MV-4-11 (cell line): Measurements from ENCODE around the gene PDLIM1.

Experiments used
- DNase-seq: peaks from one replicate; lab custom pipeline; 2025; lab: John Stamatoyannopoulos, UW

The PDLIM1 gene

DNA sequence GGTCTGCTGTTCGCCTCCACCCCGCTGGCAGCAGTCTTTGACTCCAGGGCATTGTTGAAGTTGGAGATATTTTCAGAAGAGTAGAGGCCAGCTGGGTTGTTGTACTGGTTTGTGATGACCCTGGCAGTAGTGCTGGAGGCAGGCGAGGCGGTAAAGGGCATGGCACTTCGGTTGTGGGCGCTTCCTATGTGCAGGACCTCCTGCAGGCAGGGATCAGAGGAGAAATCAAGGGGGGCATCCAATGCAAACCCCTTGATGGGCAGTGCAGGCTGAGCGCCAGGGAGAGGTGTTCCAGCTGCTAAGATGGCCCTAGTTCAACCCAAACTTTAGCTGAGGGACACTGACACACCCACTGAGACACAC lies 27.0 kb downstream of the PDLIM1 start:
- DNase-seq: no peak

DNA sequence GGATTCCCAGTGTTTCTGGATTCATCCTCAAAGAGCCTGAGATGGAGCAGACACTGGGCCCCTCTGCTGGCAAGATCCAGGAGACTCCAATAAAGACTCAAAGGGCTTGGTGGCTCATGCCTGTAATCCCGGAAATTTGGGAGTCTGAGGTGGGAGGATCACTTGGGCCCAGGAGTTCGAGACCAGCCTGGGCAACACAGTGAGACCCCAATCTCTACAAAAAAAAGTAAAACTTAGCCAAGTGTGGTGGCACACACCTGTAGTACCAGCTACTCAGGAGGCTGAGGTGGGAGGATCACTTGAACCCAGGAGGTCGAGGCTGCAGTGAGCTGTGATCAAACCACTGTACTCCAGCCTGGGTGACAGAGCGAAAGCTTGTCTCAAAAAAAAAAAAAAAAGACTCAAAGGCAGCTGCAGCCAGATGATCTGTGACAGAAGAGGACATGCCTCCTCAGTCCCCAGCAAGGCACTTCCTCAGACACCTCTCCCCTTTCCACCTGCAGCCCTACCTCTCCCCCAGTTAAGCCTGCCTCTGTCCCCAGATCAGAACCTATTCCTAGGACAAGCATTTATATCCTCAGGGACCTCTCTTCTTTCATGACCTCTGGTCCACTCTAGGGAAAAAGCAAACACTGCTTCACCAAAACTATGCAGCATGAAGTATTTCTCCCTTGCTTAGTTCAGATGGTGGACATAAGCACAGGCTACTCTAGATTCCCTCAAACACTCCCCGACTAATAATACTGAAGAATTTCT lies 27.9 kb downstream of the PDLIM1 start:
- no peak for DNase-seq

DNA sequence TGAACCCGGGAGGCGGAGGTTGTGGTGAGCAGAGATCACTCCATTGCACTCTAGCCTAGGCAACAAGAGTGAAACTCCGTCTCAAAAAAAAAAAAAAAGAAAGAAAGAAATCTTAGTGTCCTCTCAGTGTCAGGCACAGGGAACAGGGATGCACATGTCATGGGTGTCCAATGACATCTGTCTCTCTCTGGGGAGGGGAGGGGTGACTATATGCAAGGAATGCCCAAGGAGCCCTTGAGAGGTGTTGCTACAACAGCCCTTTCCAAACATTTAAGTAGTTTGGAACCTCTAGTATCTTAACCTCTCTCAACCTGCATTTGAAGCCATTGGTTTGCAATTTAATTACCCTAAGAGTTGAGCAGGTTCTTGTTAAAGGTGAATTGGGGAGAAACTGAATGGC lies 28.9 kb downstream of the PDLIM1 start:
- no peak for DNase-seq

DNA sequence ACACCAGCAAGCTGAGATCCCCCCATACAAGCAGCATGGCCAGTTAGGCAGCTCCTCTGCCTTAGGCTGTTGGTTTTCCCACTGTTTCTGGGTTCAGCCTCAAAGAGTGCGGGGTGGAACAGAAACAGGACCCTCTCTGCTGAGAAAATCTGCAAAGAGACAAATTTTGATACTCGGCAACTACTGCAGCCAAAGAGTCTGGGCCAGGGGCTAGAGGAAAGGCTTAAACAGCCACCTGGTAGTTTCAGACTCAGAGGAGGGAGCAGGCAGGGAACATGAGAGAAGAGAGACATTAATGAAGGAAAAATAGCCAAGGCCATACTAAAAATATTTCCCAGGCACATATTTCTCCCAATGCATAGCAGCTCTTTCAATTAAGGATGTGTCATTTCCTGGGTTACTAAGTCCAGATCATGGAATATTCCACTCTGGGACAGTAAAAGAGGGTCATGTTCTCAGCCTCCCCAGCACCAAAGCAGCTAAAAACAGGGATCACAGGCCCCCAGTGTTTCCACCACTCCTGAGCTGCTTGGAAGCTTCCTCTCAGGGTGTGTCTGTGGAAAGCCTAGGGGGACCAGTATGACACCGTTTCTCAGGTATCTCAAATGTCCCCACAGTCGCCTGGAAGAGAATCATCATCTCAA lies 29.8 kb downstream of the PDLIM1 start:
- DNase-seq: no peak

DNA sequence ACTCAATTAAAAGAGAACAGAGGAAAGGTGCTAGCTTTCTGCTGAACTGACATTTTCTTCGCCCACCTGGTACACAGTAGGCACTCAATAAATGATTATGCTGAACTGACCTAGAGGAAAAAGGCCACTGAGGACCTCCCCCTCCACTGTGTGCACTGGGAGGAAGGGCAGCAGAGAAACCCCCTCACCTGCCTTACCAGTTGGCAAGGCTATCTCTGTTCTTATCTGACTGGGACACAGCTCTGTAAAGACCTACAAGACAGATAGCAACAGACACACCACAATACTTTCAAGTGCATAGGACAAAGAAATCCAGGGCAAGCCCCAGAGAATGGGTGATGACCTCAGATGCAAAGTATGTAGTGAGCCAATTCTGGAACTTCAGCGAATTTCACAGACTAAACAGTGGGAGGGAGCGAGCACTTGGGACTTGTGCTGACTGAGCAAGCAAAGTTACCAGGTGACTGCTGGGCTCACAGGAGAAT lies 30.4 kb downstream of the PDLIM1 start:
- no peak for DNase-seq

DNA sequence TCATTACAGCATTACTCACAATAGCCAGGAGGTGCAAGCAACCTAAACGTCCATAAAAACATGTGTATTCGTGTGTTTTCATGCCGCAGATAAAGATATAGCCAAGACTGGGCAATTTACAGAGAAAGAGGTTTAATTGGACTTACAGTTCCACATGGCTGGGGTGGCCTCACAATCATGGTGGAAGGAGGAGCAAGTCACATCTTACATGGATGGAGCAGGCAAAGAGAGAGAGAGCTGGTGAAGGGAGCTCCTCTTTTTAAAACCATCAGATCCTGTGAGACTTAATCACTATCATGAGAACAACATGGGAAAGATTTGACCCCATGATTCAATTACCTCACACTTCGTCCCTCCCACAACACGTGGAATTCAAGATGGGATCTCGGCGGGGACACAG lies 33.0 kb downstream of the PDLIM1 start:
- DNase-seq: no peak

DNA sequence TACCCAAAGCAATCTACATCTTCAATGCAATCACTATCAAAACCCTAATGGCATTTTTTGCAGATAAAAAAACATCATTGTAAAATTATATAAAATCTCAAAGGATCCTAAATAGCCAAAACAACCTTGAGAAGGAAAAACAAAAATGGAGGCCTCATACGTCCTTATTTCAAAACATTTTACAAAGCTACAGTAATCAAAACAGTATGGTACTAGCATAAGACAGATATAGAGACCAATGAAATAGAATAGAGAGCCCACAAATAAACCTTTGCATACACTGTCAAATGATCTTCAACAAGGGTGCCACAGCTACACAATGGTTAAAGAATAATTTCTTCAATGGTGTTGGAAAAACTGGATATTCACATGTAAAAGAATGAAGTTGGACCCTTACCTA lies 34.5 kb downstream of the PDLIM1 start:
- DNase-seq: no peak

DNA sequence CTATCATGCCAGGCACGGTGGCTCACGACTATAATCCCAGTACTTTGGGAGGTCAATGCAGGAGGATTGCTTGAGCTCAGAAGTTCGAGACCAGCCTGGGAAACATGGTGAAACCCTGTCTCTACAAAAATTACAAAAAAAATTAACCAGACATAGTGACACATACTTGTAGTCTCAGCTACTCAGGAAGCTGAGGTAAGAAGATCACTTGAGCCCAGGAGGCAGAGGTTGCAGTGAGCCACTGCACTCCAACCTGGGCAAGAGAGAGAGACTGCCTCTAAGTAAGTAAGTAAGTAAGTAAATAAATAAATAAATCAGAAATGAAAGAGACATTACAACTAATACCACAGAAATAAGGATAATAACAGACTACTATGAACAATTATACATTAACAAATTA lies 36.2 kb downstream of the PDLIM1 start:
- DNase-seq: no peak

DNA sequence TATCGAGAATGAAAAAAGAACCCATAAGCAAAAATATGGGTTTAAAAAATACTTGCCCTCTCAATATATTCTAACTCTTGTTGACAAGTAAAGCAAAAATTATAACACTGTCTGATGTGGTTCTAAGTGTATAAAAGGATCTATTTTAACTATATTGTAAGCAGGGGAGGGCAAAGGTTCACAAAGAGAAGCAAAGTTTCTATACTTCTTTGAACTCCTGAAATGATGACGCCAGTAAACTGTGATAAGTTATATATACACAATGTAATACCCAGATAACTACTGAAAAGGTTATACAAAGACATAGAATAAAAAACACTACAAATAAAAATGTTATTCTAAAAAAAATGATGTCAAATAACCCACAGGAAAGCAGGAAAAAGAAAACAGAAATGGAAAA lies 37.1 kb downstream of the PDLIM1 start:
- no peak for DNase-seq

DNA sequence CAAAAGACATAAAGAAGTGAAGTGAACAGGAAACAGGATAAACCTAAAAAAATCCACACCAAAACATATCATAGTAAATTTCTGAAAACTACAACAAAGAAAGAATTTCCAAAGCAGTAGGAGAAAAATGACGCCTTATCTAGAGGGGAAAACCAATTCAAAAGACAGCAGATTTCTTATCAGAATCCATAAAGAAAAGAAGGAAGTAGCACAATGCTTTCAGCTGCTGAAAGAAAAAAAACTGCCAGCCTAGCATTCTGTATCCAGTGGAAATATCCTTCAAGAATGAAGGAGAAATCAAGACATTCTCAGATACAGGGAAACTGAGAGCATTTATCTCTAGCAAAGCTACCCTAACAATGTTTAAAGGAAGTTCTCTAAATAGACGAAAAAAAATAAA lies 37.8 kb downstream of the PDLIM1 start:
- peak; percentile 3 for DNase-seq

DNA sequence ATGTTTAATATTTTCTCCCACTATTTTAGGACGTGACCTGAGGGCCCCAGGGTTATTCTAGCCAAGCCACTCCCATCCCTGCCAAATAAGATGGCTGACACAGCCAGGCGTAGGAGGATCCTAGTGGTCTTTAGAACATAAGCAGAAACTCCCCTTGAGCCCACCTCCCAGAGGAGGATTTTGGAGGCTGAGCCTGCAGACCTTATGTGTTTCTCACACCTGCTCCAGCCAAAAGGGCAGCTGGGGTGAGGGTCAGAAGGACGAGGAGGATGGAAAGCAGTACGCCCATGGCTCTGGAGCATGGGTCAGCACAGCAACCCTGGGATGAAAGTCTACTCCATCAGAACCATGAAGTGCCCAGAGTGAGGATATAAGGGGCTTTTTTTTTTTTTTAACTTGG lies 39.9 kb downstream of the PDLIM1 start:
- DNase-seq: no peak

DNA sequence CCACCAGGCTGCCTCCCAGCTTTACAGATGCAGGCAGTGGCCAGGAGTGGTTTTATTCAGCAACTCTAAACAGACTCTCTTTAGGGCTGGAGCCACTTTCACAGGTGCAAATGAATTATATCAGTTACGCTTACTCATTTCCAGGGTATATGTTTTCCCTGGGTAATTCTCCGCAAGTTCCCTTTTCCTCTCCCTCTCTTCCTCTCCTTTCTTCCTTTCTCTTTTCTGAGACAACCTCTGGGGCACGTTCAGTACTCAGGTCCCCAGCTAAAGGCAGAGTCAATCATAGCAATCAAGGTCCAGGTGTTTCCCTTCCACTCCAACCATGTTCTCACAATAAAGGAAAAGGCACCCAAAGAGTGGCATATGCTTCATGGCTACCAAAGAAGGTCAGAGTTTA lies 41.3 kb downstream of the PDLIM1 start:
- no peak for DNase-seq

DNA sequence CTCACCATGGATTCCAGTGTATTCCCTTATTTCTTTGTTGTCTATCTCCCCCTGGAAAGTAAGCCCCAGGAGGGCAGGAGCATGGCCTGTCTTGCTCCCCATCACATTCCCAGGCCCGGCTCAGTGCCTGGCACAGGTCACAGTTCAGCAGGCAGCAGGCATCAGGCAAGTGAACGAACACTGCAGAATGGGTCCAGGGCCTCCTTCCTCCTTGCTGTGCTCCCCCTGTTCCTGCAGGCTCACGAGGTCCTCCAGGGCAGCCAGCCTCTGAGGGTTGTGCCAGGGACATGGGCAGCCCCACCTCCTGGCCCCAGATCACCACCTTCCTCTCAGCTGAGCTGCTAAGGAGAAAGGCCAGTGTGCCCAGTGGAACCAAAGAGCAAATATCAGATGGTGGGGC lies 41.8 kb downstream of the PDLIM1 start:
- DNase-seq: no peak

DNA sequence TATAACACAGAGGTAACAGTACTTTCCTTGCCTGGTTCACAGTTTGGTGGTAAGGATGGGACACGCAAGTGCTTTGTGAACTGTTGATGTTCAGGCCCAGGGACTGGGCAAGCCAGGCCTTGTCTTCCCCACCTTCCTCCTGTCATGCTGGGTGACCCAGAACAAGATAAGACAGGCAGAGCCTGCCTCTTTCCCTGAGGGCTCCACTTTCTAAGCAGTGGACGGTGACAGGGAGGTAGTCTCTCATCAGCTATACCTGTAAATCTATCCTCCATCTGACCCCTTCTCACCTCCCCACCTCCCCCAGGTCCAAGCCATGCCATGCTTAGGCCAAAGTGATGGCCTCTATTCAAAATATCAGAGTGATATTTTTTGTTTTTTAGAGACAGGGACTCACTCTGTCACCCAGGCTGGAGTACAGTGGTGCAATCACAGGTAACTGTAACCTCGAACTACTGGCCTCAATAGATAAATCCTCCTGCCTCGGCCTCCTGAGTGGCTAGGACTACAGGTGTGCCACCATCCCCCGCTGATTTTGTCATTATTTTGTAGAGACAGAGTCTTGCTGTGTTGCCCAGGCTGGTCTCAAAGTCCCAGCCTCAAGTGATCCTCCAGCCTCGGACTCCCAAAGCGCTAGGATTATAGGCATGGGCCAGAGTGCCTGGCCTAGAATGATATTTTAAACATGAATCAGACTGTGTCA lies 42.8 kb downstream of the PDLIM1 start:
- DNase-seq: no peak

DNA sequence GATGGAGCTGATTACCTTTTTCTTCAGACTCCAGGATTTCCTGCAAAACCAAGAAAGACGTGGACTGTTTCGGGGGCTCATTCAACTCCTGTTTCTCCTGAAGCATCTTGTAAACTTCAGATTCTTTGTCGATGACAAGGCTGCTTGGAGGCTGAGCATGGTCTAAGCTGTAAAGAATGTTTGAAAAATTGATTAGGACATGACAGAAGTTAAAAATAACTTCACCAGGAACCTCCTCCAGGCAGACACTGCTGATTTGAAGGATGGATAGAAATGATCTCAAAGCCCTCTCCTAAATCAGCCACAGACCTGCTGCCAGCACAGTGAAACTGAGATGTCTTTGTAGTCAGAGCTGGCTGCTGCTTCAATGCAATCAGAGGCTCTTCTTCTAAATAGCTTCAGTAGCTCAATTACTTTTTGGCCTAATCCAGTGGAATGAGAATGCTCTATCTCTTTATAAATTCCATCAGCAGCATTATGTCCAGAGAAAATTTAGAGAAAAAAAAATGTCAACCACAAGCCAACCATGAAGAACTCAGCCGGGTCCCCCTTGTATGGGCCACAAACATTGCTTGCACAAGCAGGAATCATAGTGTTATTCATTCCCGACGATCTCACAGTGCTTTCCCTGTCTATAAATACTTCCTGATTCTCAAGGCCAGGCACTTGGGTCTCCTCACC lies 43.5 kb downstream of the PDLIM1 start:
- no peak for DNase-seq

DNA sequence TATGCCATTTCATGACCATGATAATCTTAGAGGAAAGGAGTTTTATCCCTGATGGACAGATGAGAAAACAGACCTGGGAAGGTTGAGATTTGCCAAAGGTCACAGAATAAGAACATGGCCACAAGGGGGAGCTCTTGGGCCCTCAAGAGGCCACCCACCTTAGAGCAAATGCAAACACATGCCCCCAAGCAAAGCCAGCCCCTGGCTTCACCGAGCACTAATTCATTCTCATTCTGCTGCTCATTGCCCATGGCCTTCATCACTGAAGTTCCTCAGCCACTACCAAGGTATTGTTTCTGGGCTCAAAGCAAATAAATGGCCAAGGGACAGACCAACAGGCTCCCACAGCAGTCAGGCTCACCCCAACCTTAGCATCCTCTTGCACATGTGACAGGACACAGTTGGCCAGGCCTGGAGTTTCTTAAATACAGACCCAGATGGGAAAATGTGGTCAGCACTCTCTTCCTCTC lies 44.2 kb downstream of the PDLIM1 start:
- DNase-seq: peak; percentile 36

DNA sequence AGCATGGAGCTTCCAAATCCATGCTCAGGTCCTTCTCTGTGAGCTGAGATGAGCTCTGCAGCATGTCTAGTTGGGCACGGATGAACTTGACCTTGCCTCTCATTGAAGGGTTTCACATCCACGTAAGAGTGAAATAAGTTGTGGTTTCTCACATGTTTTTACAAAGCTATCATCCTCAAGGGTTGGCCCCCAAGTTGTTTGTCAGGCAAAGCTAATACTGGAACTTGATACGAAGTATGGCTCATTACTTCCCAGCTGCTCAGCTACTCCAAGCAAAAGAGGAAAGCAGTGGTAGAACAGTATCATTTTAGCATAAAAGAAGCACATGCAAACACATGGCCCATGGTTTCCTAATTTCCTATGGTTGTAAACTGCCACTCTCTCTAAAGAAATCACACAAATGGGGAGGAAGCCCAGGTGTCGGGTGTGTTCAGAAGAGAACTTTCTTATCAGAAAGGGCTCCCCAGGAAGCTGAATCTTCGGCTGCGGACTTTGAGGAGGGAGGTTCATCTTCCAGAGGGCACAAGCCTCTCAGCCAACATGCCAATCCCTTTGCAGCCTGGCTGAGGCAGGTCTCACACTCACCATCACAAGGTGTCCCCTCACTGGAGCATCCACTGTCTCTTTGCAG lies 45.3 kb downstream of the PDLIM1 start:
- DNase-seq: no peak

DNA sequence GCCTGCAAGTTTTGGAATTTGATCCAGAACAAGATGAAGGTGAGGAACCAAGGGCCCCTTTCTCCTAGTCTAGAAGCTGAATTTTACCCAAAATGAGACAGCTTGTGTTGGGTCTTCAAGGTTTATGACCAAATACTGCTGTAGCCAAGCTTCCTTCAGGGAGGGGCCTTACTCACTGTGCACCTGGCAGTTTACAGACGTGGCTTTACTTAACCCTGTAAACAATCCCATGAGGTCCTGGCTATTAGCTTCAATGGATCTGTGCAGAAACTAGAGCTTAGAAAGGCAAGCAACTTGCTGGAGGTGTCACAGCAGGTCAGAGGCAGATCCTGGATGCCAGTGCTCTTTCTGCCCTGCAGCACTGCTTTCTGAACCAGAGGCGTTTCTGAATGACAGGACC lies 46.7 kb downstream of the PDLIM1 start:
- DNase-seq: no peak

DNA sequence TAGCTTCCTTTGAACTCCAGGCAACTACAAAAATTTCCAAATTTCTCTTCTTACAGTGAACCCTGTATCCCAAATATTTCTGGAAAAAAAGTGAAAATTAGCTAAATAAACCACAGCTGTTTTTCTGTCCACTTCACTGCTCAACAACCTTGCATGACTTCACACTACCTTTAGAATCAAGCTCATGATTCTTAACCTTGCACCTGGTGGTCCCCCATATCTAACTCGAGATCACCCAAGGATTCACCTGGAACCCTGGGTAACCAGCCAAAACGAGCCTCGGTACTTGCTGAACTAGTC lies 47.5 kb downstream of the PDLIM1 start:
- DNase-seq: no peak

DNA sequence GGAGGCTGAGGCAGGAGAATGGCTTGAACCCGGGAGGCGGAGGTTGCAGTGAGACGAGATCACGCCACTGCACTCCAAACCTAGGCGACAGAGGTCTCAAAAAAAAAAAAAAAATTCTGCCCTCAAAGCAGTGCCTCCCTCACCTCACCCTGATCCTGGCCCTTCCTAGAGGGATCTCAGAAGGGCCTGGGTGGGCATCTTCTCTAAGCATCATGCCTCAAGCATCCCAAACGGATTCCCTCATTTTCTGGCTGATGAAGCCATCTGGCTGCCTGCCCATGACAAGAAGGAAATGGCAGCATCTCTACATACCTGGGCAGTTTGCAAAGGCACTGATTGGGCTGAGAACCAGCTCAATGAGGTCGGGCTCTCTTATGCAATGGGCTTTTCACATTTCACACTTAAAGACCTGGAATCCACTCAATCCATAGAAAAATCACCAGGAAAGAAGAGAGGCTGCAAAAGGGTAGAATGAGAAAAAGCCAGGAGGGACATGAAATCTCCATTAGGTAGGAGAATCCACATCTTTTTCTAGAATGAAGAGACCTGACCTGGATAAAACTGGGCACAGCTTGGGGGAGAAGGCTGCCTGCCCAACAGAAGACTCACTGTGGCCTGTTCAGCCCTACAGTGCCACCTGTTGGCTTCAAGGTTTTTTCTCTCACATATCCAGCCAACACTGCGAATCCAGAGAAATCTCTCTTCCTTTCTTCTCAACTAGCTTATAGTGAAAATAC lies 48.1 kb downstream of the PDLIM1 start:
- DNase-seq: peak; percentile 29

DNA sequence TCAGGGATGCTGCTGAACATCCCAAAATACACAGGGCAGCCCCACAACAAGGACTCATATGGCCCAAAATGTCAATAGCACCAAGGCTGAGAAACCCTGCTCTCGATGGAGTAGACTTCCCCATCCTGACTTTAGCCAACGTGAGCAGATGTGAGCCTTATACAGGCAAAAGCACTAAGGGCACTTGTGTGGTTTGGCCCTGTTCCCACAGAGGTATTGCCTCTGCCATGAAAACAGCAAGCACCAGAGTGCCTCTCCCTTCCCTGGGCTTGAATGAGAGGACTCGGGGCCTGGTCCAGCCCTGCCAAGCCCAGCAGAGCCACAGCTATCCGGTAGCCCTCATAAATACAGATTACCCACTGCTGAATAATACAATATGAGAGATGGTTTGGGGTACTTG lies 49.3 kb downstream of the PDLIM1 start:
- DNase-seq: no peak

DNA sequence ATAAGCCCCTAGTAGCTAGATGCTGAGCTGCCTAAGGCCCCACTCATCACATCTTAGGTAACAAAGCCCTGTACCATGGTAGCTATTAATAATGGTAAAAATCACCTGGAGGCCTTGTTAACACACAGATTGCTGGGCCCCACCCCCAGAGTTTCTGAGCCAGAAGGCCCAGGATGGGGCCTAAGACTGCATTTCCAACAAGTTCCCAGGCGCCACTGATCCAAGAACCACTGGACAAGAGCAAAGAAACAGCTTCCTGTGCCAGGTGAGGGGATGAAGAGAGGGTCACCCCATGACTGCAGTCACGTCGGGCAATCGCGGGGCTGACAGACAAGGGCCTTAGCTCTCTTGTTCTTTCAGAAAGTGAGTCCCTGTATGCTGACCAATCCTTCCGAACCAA lies 50.0 kb downstream of the PDLIM1 start:
- DNase-seq: no peak
